NCI-H2107 treated with DMSO at 0.1 percent for 48 hours (cell line): ENCODE data around the gene KCNMA1.

Source experiments
- DNase-seq: peaks from one replicate; lab custom pipeline; 2025; ENCODE audit not compliant: unreplicated experiment; lab: John Stamatoyannopoulos, UW

Gene KCNMA1

GRCh38 chr10:77196614-77197013, 441.0 kb downstream of the KCNMA1 start:
- no peak for DNase-seq

GRCh38 chr10:77195101-77195500, 442.5 kb downstream of the KCNMA1 start:
- DNase-seq: no peak

- DNase-seq: no peak
Measured at GRCh38 chr10:77193001-77193400, 444.6 kb downstream of the KCNMA1 start.

DNA sequence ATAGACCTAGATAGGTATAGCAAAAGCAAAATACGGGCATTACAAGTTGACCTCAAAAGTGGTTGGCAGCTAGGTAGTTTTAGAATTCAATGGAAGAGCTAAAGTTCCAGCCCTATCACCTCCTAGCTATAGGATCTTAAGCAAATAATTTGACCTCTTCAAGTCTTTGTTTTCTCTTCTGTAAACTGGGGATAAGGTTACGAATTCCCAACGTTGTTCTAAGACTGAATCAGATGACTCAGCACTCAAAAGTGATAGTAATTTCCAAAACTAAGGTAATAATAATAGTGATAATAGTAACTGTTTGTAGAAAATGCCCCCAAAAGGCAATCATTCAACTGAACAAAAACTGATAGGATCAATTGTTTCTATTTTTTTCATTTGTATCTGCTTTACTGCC, 445.2 kb downstream of the KCNMA1 start:
- DNase-seq: no peak

DNA sequence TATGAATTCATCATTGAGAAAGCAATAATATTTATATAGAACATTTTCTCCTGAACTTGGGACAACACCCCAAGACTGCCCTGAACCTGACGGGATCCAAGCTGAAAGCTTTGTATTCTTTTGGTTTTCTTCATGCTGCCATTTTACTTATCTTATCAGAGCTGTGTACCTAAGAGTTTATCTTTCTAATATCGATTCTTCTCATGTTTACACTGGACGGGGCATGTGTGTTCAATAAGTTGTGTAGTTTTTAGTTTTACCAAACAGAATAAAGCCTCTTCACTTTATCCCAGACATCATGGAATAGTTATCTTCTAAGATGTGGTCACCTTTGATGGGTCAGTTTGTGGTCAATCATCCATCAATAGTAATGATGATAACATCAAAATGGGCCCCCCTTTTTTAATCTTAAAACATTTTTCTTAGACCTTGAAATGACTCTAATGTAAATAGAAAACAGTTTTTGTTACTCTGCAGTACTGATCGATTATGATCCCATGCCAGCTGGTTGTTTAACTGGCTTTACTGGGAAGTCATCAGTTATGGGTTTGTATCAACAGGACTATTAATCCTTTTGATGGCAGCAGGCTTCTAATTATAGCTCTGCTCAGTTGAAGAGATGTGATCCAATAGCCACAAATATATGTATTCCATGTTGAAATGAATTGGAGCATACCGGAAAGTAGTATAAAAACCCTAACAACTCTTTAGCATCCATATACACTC, 446.1 kb downstream of the KCNMA1 start:
- DNase-seq: no peak

DNA sequence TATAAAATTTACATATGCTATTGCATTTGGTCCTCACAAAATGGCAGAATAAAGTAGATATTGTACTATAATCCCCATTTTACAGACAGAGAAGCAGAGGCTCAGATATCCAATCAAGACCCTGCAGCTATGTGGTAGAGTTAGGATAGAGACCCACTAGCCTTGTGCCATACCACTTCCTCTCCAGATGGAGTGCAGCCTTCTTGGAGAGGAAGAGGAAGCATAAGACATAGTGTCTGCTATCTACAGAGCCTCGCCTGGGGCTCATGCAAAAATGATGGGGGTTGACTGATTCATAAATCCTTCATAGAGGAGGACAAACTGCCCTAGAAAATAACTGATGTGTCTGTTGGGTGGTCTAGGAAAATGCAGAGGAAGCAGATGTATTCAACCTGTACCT, 447.3 kb downstream of the KCNMA1 start:
- DNase-seq: no peak

DNA sequence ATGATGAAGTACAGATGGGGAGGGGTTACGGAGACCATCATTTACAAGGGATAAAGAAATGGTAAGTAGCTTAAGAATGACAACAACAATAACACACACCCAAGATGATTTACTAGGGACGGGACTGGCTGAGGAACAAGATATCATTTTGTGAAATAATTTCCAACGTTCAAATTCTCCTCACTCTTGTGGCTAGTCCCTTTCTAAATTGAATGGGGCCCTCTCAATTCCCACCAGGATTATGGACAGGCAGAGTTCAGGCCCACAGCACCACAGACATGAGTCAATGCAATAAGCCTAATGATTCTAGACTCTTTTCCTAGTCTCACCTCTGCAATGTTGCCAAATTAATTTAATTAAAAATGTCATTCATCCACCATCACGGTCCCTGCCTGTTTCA, 448.1 kb downstream of the KCNMA1 start:
- DNase-seq: no peak

- DNase-seq: no peak
Measured at GRCh38 chr10:77189075-77189474, 448.5 kb downstream of the KCNMA1 start.

- no peak for DNase-seq
Measured at GRCh38 chr10:77188521-77188920, 449.1 kb downstream of the KCNMA1 start.

DNA sequence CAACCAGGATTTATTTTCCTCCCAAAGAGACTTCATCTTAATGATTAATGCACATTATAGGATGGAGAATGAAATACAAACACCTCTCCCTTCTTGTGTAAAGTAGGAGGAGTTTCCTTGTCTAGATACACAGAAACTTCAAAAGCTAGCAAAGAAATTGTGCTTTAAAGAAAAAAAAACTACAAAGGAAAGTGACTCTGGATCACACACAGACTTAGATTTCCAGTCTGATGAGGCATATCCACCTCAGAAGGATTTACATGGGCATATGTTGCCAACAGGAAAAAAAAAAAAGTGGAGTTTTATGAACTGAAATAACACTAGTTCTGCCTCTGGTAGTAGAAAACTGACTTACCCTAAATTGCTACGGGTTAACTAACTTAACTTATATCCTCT, 449.6 kb downstream of the KCNMA1 start:
- no peak for DNase-seq

DNA sequence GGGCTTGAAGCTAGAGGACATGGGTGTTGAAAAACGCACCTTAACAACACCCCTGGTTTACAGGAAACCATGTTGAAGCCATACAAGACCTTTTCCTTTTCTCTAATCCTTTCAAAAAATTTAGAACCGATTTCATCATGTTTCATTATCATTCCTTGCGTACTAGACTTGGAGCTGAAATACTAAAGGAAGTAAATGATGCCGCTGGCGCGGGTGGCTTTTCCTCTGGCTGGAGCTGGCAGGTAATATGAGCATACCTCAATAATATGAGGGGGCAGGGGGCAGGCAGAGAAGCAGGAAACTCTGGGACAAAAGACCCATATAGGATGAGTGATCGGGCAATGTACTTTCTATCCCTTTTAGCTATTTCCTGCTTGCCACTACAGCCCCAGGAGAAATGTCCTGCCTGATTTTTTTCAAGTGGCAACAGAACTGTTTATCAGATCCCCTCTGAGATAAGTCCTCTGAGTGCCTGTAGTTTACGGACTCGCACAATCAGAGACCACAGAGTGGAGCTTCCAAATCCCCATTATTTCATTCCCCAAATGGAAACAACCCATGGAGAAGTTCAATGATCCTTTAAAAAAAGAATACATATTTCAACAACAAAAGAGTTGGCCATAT, 450.1 kb downstream of the KCNMA1 start:
- peak; percentile 13 for DNase-seq

- DNase-seq: no peak
Measured at GRCh38 chr10:77186936-77187335, 450.7 kb downstream of the KCNMA1 start.

- DNase-seq: no peak
Measured at GRCh38 chr10:77185696-77186095, 451.9 kb downstream of the KCNMA1 start.

DNA sequence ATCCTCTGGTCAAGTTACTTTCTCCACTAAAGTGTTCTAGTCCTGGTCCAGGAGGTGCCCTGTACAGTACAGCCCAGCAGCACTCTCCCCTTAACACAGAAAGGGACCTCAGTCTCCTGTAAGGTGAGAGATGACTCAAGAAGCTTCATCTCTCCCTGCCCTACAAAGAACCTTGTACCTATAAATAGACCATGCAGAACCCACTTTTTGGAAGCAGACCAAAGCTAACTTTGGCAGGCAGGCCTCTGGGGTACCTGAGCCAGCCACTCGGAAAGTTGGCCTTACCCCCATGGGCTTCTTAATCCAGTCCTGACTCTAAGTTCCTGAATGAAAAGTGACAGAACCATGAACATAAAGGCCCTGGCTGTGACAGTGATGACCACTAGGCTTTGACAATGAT, 454.8 kb downstream of the KCNMA1 start:
- no peak for DNase-seq

DNA sequence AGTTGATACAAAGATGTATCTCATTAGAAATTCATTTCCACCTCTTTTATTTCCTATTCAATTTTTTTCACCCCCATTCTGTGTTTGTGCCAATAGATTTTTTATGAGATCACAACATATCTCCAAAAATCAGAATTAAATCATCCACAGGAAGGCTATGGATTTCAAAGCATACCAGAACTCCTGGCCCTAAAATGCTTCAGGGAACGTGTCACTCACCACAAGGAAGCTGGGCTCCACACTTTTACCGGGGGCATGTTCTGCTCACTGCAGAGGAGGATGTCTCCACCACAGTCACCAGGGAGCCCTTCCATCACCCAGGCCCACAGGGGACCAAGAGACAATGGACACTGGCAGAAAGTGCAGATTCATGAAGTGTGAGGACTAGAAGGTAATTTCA, 456.8 kb downstream of the KCNMA1 start:
- no peak for DNase-seq

GRCh38 chr10:77180104-77180503, 457.5 kb downstream of the KCNMA1 start:
- DNase-seq: no peak

DNA sequence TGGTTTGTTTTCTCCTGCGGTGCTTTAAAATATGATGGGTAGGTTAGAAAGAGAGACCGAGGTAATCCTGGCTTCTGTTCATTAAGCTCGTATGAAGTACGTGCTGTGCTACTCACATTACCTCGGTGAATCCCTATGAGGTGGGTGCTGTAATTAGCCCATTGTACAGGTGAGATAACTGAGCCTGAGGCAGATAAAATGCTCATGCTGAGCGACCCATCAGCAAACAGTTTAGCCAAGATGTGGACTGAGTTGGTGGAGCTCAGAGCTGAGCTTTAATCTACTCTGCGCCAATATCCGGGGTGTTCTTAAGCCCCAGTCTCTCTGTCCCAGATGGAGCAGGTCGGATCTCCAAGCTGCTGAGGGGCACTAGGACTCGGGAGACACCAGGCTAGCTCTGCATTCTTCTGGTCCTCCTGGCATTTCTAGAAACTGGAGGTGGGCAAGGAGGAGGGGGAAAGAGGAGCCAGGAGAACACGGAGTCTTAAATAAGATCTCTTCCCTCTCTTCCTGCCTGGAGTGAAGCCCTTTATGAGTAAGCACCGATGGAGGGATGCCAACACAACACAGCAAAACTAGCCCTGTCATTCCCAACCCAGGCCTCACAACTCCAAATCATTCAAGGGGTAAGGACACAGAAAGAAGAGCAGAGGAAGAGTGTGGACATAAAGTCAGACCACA, 458.5 kb downstream of the KCNMA1 start:
- no peak for DNase-seq

DNA sequence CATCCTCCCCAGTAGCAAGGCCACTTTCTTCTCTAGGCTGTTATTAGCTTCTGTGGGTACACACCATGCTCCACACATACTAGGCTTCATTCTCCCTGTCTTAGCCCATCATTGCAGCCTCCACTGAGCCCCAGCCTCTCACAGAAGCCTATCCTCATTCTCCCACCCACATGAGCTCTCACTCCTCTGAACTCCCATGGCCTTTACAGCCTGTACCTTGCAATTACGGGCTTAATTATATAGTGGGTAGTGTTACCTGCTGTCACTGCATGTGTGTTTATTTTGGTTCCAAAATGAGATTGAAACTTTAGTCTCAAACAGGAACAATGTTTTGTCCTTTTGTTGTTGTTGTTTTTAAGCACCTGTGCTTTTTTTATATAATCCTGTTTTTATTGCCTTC, 460.0 kb downstream of the KCNMA1 start:
- DNase-seq: no peak

DNA sequence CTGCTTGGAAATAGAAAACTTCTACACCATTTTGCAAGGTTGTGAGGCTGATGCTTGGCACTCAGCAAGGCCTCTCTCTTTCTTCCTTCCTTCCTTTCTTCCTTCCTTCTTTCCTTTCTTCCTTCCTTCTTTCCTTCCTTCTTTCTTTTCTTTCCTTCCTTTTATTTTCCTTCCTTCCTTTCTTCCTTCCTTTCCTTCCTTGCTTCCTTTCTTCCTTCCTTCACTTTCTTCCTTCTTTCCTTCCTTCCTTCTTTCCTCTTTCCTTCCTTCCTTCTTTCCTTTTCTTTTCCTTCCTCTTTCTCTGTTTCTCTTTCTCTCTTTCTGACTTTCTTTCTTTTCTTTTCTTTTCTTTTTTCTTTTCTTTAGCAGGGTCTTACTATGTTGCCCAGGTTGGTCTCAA, 460.4 kb downstream of the KCNMA1 start:
- no peak for DNase-seq

DNA sequence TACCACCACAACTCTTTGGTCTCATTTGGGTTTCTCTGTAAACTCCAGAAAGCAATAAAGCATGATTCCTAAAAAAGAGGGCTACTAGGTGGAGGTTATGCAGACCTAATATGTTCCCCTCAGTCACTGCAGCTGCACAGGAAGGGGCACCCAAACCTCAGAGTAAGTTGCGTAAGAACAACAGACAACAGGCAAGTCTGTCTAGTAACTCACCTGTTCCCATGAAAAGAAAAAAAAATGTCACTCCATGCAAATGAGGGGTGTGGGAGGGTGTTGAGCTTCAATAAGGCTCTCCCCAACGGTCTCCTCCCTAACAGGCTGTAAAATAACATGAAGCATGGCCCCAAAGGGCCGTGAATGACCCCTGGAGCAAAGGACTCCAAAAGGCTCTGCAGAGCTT, 461.4 kb downstream of the KCNMA1 start:
- DNase-seq: no peak

GRCh38 chr10:77175631-77176222, 461.9 kb downstream of the KCNMA1 start:
- DNase-seq: no peak
